PC-3 (cell line): ENCODE data around the gene TBXAS1.

Source experiments
- EZH2 ChIP-seq: fragments of 300-600 bp; sonication (generic); IDR thresholded peaks from one replicate; pipeline ENCODE4 v1.6.1; 2017; ENCODE audit warnings: antibody characterized with exemption, mild to moderate bottlenecking, low read length; ENCODE audit not compliant: unreplicated experiment
- EZH2phosphoT487 ChIP-seq: fragments of 300-600 bp; sonication (generic); IDR thresholded peaks from 2 replicates; pipeline ENCODE4 v1.6.1; 2018; ENCODE audit warnings: mild to moderate bottlenecking, antibody characterized with exemption, low read length, borderline replicate concordance
- TF ChIP-seq, protein P1 (sequence below): fragments of 300-600 bp; sonication (generic); conservative IDR thresholded peaks from 2 replicates; pipeline ENCODE4 v1.5.1; 2017; ENCODE audit warnings: antibody characterized with exemption, low read depth, mild to moderate bottlenecking, low read length

DNA sequence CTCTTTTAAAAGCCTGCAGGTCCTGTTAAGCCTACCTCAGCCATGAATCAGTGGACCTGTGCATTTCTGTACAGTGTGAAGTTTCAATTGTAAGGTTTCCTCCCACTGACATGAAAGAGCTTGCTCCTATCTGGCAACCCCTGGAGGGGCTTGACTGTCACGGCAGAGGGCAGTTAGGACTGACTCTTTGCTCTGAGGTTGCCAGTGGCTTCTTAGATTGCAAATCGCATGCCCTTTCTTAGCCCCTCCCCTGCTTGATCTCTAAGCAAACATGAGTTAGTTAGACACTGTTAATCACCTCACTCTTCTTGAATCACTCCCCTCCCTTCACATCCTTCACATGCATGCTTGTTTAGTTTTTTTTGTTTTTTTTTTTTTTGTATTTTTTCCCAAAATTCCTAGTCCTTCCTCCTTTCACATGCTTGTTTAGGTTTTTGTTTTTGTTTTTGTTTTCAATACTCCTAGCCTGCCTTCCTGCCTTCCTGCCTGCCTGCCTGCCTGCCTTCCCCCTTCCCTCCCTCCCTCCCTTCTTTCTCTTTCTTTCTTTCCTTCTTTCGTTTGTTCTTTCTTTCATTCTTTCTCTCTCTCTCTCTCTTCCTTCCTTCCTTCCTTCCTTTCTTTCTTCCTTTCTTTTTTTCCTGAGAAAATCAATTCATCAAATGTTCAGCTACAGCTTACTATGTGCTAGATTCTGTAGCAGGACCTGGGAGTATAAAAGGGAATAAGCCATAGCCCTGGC lies 45.2 kb upstream of the TBXAS1 start:
- TF ChIP-seq, protein P1, sequence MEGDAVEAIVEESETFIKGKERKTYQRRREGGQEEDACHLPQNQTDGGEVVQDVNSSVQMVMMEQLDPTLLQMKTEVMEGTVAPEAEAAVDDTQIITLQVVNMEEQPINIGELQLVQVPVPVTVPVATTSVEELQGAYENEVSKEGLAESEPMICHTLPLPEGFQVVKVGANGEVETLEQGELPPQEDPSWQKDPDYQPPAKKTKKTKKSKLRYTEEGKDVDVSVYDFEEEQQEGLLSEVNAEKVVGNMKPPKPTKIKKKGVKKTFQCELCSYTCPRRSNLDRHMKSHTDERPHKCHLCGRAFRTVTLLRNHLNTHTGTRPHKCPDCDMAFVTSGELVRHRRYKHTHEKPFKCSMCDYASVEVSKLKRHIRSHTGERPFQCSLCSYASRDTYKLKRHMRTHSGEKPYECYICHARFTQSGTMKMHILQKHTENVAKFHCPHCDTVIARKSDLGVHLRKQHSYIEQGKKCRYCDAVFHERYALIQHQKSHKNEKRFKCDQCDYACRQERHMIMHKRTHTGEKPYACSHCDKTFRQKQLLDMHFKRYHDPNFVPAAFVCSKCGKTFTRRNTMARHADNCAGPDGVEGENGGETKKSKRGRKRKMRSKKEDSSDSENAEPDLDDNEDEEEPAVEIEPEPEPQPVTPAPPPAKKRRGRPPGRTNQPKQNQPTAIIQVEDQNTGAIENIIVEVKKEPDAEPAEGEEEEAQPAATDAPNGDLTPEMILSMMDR: no peak
- TF ChIP-seq EZH2phosphoT487: no peak
- TF ChIP-seq EZH2: no peak
